ENCODE measurements around the gene KLC1.
A peak's percentile ranks its signal among the peaks of the same experiment; 100 is the strongest.

Gene KLC1

DNA sequence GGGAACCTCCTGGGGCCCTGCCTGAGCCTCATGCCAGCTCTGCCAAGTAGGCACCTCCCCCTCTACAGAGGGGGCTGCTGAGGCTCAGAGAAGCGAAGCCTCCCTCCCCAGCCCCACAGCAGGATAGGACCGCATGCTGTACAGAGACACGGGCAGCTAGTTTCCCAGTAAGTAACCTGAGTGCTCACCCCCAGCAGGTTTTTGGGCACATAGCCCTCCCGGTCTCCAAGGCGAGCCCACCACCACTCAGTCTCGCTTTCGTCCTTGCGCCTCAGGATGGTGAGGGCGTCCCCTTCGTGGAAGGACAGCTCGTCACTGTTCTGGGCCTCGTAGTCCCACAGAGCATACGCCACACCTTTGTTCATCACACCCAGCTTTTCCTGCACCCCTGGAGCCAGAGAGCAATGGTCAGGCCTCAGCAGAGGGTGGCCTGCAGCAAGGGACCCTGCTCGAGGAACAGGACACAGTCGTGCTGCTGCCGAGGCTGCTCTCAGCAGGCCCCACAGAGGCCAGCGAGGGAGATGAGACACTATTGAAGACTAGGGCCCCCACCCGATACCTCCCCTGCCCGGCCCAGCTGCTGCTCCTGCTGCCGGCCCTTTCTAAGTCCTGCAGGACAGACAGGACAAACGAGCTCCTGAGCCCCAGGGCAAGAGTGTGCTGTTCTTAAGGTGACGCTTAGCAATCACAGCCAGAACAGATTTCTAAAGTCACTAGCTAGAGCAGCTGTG is 107.0 kb downstream of the KLC1 start:
- no peak for DNase-seq

DNA sequence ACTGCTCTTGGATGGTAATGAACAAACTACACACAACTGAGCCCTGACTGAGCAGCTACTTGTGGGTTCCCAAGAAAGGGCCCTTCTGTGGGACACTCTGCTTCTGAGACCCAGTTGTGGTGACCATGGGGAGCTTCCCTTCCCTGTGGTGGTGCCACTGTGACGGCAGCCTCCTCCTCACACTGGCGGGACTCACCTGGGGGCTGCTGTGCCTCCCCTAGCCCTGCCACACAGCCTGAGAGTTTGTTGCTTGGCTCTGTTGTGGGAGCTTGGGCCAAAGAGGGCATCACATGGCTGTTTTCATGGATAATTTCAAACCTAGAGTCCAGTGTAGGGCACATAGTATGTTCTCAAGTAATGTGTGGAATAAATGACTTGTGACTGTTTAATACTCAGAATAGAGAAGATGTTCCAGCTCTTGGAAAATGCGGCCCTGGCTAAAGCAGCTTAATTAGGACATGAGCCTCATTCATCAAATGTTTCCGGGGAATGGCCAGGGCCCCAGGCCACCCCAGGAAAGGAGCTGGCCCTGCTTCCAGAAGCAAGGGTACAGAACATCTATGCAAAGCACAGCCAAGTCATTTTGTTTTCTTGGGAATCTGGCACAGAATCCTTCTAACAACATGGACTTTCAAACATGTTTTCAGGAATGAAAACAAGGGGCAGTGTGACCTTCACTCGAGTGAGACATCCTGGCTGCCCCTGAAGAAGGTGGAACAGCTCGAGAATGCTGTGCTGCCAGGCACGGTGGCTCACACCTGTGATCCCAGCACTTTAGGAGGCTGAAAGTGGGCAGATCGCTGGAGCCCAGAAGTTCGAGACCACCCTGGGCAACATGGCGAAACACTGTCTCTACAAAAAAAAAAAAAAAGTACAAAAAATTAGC is 107.8 kb downstream of the KLC1 start:
- no peak for DNase-seq

GRCh38 chr14:103737432-103738045 is 108.5 kb downstream of the KLC1 start:
- no peak for DNase-seq

DNA sequence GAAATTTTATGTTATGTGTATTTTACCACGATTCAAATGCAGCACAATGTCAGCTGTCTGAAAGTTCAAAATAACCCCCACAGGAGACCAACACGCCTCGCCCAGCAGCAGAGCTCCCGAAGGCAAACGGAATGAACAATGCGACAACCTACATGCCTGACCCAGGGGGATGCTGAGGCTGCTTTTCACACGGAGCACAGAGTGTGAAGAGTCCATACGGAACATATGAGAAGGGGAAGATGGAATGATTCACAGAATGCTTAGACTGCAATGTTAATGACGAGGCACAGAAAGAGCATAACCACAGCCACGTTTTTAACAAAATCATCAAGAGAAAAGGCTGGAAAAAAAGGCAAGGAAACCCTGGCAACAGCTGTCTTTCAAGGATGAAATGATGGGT is 109.2 kb downstream of the KLC1 start:
- no peak for DNase-seq

- DNase-seq = peak in 1 of 4 experiments; percentile 20
Observed at GRCh38 chr14:103738701-103739451, 109.9 kb downstream of the KLC1 start.

- no peak for DNase-seq
Observed at GRCh38 chr14:103739466-103739792, 110.4 kb downstream of the KLC1 start.

- DNase-seq = no peak
Observed at GRCh38 chr14:103739793-103740501, 110.9 kb downstream of the KLC1 start.

DNA sequence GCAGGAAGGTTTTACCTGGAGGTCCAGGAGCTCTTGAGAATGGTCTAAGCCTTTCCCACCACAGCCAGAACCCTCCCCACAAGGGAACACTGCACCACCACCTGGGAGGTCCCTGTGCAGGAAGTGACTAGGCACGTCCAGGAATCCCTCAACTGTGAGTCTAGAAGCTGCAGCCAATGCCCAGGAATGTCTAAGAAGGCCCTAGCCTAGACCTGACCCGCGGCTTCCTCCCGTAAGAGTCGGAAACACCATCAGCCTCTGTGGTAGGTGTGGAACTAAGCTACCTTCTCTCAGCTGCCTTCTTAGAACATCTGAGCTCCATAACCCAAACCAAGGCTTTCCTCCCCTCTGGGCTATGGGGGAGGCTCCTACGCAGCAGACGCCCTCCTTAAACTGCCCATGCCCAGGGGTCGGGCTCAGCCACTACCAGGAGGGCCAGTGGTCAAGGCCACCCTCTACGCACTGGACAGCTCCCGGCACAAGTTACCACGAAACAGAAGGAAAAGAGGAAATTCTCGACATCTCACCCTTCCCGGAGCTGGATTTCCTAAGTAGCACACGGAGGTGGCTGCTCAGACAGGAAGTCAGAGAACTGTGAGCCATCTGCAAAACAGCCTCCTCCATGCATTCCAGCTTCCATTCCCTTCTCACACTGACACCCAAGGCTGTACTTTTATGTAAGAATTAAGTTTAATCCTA is 112.1 kb downstream of the KLC1 start:
- peak; percentile 32 to 64 (median 52) for DNase-seq

DNA sequence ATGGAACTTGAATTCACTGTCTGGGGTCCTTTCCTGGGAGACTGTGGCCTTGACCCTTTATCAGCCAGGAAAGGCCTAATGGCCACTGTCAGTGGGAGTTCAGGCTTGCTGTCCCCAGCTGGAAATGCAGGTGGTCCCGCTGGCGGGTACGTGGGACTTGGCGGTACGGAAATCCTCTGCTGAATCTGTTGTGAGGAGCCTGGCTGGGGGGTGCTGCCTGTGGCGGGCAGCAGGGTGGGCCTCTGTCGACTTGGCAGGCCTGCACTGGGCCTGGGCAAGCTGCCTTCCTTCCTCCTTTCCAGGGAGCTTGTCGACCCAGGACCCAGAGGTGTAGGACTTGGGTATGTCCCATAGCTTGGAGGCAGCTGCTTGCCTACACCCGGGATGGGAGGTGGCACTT is 112.9 kb downstream of the KLC1 start:
- no peak for DNase-seq

GRCh38 chr14:103742499-103743255 is 113.7 kb downstream of the KLC1 start:
- DNase-seq = no peak

GRCh38 chr14:103743691-103744090 is 114.7 kb downstream of the KLC1 start:
- no peak for DNase-seq

- no peak for DNase-seq
Observed at GRCh38 chr14:103744621-103745395, 115.8 kb downstream of the KLC1 start.

DNA sequence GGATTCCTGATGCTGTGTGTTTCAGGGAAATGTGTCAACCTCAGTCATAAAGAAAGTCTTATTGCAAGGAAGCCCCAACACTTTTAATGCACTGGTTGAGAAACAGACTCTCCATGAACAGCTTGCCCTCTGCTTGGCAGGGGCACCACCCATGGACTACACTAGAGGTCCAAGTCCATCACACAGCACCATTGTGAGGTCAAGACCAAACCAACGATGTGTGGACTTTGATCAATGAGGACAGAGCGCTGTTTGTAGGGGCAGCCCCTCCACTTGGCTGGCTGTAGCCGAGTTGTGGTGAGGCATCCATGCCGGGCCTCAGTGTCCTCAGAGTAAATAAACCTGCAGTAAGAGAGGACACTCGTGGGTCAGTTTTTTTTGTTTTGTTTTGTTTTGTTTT is 116.4 kb downstream of the KLC1 start:
- DNase-seq = no peak

GRCh38 chr14:103746701-103747100 is 117.7 kb downstream of the KLC1 start:
- DNase-seq = peak; percentile 71 to 86 (median 83)

GRCh38 chr14:103748534-103748857 is 119.5 kb downstream of the KLC1 start:
- no peak for DNase-seq

DNA sequence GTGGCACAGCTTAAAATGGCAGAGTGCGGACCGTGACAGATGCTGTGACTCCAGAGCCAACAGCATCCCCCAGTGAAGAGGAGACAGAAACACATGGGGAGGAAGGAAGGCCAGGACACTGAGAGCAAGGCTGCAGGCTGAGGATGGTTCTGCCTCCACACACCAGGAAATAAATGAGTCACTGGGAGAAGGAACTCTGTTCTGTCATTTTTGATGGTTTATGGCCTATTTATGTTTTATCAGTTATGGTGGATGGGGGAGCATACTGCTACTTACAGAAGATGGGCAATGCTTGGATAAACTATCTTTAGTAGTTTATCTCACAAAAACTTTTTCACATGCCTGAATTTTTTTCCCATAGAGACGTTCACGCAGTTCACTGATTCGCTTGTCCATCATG is 120.4 kb downstream of the KLC1 start:
- peak in 1 of 4 experiments; percentile 11 for DNase-seq

DNA sequence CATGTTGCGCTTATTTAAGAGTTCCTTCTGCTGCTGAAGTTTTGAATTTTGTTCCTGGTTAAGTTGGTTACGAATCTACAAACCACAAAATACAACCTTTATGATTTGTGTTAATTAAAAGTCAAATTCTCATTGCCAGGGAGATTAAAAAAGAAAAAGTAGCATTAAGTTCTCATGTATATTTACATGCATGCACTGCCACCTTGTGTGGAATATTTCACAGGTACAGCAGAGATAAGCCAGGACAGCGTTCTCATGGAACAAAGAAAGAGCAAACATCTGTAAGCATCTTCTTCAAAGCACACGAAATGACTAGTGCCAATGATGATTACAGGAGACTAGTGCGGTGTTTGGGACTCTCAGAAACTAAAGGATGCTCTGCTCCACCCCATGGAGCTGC is 120.8 kb downstream of the KLC1 start:
- no peak for DNase-seq

Data from suppressor macrophage (primary cell).